Stimulated activated CD4-positive, alpha-beta T cell treated with anti-CD3 and anti-CD28 coated beads, TNF-alpha, amount 100 ng/mL, for 24 hours (primary cell): ENCODE measurements around the gene MYO1E.

Source experiments
- DNase-seq, 3 experiments: peaks; one replicate each; pipeline ENCODE4 v3.0.0-alpha.2; 2020; ENCODE audit warnings: low read depth in 3 of 3

MYO1E gene

DNA sequence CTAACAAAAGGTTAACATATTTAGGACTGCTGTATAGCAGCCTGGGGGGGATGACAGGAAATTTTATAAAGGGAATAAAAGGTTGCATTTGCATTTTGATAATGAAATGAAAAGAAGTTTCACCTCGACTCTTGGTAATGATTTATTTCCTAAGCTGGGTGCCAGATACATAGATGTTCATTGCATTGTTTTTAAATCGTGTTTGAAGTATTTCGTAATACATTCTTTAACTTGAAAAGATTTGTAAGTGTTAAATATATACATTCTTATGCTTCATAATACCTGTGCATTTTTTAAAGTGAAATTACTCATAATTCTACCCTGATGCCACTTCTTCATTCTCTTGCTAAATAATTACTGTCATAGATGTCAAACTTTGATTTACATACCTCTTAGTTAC lies 143.2 kb downstream of the MYO1E start:
- no peak for DNase-seq

- DNase-seq = no peak
Measured at GRCh38 chr15:59229015-59229414, 143.7 kb downstream of the MYO1E start.

- no peak for DNase-seq
Measured at GRCh38 chr15:59227021-59227420, 145.7 kb downstream of the MYO1E start.

DNA sequence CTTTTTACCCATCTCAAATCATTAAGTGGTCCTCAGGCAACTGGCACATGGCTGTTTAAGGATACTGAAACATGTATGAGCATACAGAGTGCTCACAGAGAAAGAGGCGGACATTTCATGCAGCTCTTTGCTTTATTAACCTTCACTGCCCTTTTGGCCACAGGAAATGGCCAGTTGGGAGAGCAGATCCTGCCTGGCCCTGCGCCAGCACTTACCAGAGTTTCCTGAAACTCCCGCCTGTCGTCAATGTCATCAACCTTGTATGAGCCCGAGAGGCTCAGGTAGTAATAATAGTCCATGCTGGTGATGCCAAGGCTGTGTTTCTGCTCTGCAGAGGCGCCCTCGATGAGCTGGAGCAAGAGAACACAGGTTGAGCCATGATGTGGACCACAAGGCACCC lies 148.2 kb downstream of the MYO1E start:
- no peak for DNase-seq

DNA sequence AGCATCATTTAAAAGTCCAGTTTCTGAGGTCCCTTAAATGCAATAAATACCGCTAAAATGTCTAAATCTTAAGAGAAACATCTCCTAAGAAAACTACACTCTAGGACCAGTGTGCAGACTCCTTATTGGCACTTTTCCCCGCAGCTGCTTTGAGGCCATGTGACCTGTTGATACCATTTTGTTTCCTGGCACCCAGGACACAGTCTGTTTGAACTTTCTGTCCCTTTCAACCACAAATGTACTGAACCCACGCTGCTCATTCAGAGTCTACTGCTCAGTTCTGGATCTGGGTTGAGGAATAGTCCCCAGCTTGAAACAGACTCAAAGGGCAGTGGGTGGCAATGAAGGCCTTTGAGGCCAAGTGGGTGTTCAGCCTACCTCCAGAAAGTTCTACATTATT lies 148.9 kb downstream of the MYO1E start:
- no peak for DNase-seq

GRCh38 chr15:59222906-59223550 lies 149.6 kb downstream of the MYO1E start:
- DNase-seq = no peak

DNA sequence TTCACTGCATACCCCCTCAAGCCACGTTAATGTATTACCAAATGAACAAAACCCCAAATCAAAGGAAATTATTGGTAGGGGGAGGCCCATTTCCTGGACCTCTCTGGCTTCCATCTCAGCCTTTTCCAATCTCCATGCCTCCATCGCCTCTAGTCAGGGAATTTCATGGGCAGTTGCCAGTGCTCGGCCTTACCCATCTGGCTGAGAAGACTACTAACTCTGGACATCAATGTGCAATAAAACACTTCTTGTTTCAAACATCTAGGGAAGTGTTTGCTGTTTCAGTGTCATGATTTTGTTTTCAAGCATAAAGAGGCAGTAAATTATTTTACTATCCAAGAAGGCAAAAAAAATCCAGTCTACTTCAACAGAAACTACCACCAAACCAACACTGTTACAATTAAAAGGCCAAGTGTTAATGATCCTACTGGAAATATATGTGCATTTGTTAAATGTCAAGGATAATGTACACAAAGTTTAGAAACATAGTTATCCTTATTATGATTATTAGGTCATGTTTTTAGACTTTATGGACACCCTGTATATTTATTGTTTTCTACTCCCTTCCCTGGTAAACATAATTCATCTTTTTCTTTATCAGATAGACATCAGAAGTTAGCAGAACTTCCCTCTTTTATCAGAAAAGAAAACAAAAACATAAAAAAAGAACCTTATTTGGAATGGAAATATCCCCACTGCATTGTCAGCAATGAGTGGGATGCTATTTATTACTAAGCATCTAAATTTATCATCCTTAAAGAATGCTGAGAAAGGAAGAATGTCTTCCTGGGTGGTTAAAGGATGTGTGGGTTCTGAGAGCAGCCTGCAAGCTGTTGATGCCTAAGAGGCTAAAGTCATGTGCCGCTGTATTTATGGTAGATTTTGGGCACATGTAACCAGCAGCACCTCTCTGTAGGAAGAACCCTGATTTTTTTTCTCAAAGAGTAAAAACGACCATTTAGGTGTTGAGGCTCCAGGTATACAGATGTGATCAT lies 150.9 kb downstream of the MYO1E start:
- DNase-seq = no peak

DNA sequence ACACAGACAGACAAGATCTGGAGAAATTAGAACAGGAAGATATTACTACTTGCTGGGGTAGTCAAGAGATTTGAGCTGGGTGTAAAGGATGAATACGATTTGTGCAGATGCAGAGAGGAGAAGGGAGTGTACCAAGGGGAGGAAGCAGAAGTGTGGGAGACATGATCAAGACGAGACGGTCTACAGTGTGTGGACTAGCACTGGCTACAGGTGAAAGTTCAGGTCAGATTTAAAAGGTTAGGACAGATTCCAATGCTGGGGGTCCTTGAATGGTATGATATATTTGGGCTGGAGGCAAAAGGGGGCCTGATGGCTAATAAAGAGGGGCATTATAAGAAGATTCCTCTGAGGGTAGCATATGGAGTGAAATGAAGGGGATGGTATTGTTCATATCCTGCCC lies 154.0 kb downstream of the MYO1E start:
- no peak for DNase-seq

DNA sequence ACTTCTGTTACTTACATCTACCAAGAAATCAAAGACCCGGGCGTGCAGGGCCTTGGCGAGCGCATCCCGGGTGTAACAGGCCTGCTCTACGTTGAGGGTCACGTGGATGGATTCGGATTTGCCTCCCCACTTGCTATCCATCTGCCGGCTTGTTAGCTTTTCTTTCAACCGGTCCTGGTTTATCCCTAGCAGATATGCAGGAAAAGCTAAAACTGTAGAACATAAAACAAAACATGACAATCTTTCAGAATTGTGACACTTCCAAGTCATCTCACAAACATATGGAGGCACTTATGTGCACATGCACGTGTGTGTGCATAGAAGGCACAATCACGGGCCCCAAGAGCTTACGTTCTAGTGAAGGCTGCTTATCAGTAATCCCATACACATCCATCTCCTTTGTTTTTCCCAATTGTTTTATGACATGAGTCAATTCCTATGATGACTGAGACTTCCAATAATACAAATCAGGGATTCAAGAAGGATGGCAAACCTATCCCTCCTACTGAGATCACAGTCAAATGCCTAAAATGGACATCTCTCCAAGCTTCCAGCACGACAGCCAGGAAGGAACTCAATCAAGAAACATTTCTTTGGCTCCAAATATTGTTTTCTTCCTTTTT lies 154.7 kb downstream of the MYO1E start:
- DNase-seq = no peak

DNA sequence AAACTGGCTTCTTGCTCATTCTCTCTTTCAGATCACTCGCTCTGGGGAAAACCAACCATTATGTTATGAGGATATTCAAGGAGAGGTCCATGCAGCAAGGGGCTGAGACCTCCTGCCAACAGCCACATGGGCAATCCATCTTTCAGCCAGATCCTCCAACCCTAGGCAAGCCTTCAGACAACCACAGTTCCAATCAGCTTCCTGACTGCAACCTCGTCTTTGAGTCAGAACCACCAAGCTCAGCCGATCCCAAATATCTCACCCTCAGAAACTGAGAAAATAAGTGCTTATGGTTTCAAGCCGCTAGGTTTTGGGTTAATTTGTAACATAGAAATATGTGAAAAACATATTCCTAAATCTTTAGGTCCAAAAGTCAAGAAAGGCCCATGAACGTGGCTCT lies 155.8 kb downstream of the MYO1E start:
- no peak for DNase-seq

- no peak for DNase-seq
Measured at GRCh38 chr15:59210186-59210585, 162.5 kb downstream of the MYO1E start.

GRCh38 chr15:59208613-59209249 lies 163.9 kb downstream of the MYO1E start:
- DNase-seq = no peak

DNA sequence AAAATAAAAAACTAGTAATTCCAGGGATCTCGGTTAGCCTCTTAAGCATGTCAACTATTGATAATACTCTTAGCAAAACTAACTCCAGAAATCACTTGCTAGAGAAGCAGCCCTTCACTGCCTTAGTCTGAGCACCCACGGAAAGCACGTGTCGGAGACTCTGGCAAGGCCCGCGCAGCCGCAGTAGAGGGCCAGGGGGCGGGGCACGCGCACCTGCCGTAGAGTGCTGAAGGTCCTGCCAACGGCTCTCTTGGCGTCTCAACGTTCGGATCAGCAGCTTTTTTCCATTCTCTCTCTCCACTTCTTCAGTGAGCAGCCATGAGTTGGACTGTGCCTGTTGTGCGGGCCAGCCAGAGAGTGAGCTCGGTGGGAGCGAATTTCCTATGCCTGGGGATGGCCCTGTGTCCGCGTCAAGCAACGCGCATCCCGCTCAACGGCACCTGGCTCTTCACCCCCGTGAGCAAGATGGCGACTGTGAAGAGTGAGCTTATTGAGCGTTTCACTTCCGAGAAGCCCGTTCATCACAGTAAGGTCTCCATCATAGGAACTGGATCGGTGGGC lies 166.0 kb downstream of the MYO1E start, which contains the start of gene LDHAL6B:
LDHAL6B (plus strand) TSS at position 221 of the 561 bp plus-strand sequence; CDS start at position 319, 98 bp downstream.
- DNase-seq = no peak

- DNase-seq = no peak
Measured at GRCh38 chr15:59205839-59206622, 166.6 kb downstream of the MYO1E start.

GRCh38 chr15:59203657-59204056 lies 169.0 kb downstream of the MYO1E start:
- no peak for DNase-seq

DNA sequence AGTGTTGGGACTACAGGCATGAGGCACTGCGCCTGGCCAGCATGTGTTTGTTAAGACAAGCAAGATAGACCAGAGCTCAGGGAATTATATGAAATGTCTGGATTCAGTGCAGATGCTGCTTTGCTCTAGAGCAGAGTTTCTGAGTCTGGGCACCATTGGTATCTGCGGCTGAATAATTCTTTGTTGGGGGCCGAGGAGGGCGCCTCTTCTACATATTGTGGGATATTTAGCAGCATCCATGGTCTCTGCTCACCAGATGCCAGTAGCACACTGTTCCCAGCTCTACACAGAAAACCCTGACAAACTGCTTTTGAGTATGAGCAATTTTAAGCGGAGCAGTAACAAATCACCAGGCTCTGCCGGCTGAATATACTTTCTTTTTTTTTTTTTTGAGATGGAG lies 169.7 kb downstream of the MYO1E start:
- DNase-seq = no peak

DNA sequence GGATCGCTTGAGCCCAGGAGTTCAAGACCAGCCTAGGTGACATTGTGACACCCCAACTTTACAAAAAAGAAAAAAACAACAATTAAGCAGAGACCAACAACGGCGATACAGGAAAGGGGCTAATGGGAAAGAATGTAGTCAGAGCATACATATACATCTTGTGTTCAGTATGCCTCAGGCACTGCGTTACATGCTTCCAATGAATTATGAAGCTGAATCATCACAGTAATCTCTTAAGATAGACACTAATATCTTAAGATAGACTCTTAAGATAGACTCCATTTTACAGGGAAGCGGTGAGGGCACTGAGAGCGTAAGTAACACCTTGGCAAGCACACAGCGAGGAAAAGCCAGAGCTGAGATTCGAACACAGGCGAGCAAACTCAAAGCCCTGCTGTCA lies 172.1 kb downstream of the MYO1E start:
- no peak for DNase-seq

DNA sequence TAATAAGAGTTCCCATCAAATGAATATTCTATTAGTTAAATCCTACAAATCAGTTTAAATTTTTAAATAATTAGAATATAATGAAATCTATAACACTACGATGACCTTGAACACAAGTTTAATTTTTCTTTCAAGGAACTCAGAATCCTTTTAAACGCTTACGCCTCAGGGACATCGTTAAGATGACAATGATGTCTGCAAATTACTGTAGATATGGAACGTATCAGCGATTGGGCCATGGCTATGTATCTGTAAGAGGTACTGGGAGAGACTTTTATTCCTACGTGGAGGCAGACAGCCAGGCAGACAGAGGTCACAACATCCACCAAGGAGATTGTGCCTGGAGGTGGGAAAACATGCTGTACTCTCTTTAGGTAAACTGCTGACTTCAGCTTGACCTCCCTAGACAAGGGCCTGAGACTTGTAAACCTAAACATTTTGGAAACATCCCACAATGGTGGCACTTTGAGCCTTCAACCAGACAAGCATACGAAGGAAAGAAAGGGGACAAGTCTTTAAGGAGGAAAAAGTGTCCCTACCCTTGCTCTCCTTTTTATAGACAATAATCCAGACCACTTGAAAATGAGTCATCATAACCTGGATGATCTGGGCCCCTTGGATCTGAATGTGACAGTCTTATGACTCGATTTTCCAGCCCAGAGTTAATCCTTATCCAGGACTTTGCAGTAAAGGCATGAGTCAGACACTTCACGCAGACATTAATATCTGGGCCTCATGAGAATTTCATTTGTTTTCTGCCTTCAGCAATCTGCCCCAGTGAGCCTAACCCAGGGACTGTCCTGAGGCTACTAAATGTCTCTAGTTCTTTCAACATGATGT lies 172.8 kb downstream of the MYO1E start:
- no peak for DNase-seq

DNA sequence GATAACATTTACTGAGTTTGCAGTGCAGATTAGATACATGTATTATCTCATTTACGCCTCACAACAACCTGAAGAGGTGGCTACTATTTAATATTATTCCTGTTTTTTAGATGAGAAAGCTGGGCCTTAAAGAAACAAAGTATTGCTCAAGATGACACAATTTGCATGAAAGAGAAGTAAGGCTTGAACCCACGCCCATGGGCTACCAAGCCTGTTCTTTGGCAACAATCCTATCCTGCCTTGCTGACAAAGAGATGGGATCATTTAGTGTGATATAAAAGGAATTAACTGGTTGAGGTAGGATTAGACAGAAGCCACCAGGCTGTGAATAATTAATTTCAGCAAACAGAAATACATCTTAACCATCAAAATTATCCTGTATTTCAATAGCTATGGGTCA lies 175.2 kb downstream of the MYO1E start:
- DNase-seq = no peak

DNA sequence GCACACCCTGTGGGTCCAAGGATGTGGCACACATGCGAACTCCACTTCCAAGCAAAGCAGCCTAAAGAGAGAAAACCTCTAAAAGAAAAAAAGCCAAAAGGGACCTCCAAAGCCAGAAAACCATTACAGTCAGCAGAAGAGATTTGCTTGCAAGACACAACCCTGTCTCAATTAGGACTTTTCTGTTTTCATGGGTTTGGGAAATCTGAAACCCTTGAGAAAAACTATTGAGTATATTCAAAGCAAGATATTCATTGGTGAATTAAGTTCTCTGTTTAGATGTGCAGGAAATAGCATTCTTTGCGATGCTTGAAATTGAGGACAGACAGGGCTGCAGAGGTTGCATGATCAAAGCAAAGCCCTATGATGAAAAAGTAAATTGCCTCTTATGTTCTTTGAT lies 176.3 kb downstream of the MYO1E start:
- no peak for DNase-seq
